MCF 10A (cell line): ENCODE data around the gene CACNG8. TPM values are rescaled to one million over a fixed set of nuclear protein-coding genes. Genes with fewer than 3 reads are reported as not detected.

ENCODE experiments used
- BruUV-seq: library from RNA; stranded (reverse); fragments of 400-500 nt; replicated peaks from 2 replicates; lab custom pipeline; 2021; lab: Mats Ljungman, UMichigan
- CTCF ChIA-PET: fragments of 300-600 bp; sonication (Branson Sonifier 250); formaldehyde crosslinking; extraction: SDS; loops from one replicate; lab custom pipeline; 2021; ENCODE audit warnings: antibody characterized with exemption, inconsistent platforms; lab: Yijun Ruan, JAX
- POLR2A ChIA-PET: fragments of 300-600, 350-650 bp; sonication (Branson Sonifier 250); formaldehyde crosslinking; extraction: SDS; loops from one replicate; lab custom pipeline; 2020; ENCODE audit warnings: antibody characterized with exemption, inconsistent platforms; lab: Yijun Ruan, JAX
- DNase-seq: peaks from one replicate; pipeline ENCODE4 v3.0.0-alpha.2; 2018; ENCODE audit not compliant: unreplicated experiment
- H3K27ac Mint-ChIP-seq: one replicate; pipeline ENCODE4 v1.8.0; 2022; ENCODE audit warnings: mild to moderate bottlenecking, low read depth, mixed read lengths; ENCODE audit not compliant: unreplicated experiment
- H3K27me3 Mint-ChIP-seq: one replicate; pipeline ENCODE4 v1.8.0; 2022; ENCODE audit warnings: mixed read lengths; ENCODE audit not compliant: insufficient read depth, unreplicated experiment
- H3K36me3 Mint-ChIP-seq: one replicate; pipeline ENCODE4 v1.8.0; 2022; ENCODE audit warnings: mild to moderate bottlenecking, moderate library complexity, mixed read lengths; ENCODE audit not compliant: insufficient read depth, unreplicated experiment
- H3K4me1 Mint-ChIP-seq: one replicate; pipeline ENCODE4 v1.8.0; 2022; ENCODE audit warnings: mixed read lengths; ENCODE audit not compliant: insufficient read depth, unreplicated experiment
- H3K4me3 Mint-ChIP-seq: one replicate; pipeline ENCODE4 v1.8.0; 2022; ENCODE audit warnings: mild to moderate bottlenecking, moderate library complexity, mixed read lengths; ENCODE audit not compliant: unreplicated experiment
- H3K9me3 Mint-ChIP-seq: one replicate; pipeline ENCODE4 v1.8.0; 2022; ENCODE audit warnings: mixed read lengths; ENCODE audit not compliant: unreplicated experiment
- intact Hi-C: fragments of 100-400 bp; cut with micrococcal nuclease; formaldehyde crosslinking; loops from 2 replicates; pipeline ENCODE4 v1.14.1; 2022
- total RNA-seq: library from RNA; stranded (reverse); gene quantifications from 2 replicates; pipeline ENCODE4 v1.2.3, GENCODE V29; 2022
- TF ChIP-seq, protein P1 (sequence below): fragments of 200-600 bp; IDR thresholded peaks from one replicate; pipeline ENCODE4 v1.8.0; 2022; ENCODE audit warnings: antibody characterized with exemption, mild to moderate bottlenecking; ENCODE audit not compliant: unreplicated experiment

Gene CACNG8
- total RNA-seq, 1 experiment from 2014 or later: 0.16 TPM

DNA sequence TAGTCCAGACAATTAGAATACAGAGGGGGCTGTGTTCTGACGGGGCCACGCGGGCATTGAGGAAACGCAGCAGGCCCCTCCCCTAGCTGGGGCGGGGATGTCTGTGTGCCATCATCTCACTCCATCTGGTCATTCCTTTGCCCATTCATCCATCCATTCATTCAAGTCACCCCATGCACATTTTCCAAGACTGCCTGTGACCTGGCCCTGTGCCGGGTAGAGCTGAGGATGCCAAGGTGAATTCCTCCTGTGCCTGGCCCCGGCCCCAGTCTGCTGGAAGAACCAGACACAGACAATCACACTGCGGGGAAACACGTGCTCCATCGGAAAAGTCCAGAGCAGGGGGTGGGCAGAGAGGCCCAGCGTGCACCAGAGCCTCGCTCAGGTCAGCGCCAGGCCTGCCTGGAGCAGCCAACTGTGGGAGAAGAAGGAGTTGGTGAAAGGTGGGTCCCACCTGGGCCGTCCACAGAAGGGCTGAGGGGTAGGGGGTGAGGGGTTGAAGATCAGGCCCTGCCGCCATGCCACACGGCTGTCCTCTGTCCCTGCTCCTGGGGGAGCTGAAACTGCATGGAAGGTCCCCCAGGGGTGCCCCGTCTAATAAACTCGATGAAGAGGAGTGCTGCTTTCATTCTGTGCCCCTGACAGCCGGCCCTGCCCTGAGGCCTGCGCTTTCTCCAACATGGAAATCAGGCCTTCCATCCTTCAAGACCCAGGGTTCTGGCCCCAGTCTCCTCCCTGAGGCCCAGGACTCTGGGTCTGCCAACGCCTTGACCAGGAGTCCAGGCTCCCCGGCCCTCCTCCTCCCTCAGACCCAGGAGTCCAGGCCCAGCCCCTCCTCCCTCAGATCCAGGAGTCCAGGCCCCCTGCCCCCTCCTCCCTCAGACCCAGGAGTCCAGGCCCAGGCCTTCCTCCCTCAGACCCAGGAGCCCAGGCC lies 27.1 kb downstream of the CACNG8 start:
- ChIA-PET CTCF (no interaction called here), POLR2A (no interaction called here)
- Mint-ChIP-seq H3K27ac (no peak overlapping the region), H3K4me1 (no peaks in the 10 kb centered on the region), H3K9me3 (no peaks in the 10 kb centered on the region), H3K36me3 (no peaks in the 10 kb centered on the region), H3K4me3 (no peak overlapping the region), H3K27me3 (peaks cover 14% of the 10 kb centered on the region)
- intact Hi-C loops: no loop called here
- no peak for DNase-seq
- no TSS peak for BruUV-seq
- TF ChIP-seq, protein P1, sequence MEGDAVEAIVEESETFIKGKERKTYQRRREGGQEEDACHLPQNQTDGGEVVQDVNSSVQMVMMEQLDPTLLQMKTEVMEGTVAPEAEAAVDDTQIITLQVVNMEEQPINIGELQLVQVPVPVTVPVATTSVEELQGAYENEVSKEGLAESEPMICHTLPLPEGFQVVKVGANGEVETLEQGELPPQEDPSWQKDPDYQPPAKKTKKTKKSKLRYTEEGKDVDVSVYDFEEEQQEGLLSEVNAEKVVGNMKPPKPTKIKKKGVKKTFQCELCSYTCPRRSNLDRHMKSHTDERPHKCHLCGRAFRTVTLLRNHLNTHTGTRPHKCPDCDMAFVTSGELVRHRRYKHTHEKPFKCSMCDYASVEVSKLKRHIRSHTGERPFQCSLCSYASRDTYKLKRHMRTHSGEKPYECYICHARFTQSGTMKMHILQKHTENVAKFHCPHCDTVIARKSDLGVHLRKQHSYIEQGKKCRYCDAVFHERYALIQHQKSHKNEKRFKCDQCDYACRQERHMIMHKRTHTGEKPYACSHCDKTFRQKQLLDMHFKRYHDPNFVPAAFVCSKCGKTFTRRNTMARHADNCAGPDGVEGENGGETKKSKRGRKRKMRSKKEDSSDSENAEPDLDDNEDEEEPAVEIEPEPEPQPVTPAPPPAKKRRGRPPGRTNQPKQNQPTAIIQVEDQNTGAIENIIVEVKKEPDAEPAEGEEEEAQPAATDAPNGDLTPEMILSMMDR: no peak

DNA sequence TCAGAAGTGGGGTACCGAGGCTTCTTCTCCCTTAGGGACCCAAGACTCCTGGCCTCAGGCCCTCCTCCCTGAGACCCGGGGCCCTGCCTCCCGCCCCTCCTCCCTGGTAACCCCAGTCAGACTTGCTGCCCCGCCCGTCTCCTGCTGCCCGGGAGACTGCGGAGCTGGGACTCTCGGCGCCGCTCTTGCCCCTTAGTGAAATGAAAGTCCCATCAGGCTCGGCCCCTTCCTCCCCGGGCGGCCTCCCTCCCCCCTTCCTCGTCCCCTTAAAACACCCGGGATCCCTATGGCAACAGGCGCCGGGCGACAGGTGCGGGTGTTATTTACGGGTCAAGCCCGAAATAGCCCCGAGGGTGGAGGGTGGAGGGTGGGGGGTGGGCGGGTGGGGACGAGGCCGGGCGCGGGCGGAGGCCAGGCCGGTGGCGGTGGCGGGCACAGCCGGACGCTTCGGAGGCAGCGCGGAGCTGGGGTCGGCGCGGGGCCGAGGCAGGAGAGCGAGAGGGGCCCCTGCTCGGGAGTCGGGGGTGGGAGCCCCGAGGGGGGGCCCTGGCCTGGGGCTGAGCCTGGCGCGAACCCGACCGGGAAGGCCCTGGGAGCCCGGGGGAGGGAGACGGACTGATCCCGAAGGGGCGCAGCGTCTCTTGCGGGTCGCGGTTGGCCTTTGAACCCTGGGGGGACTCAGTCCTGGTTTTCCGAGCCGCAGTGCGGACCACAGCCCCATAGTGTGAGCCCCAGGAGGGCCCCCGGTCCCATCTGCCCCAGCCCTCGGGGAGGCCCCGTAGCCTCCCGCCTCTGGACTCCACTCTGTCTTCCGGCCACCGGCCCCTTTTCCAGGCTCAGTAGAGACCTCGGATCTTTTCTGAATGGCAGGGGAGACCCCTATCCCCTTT lies 28.7 kb downstream of the CACNG8 start, which contains the start of gene CACNG6:
Gene CACNG6, plus strand, starts transcription at position 414 of the 890 bp plus-strand sequence. CDS start 1,241 bp downstream, outside the sequence.
- H3K36me3 Mint-ChIP-seq: no peaks in the 10 kb centered on the region
- DNase-seq: no peak
- peaks cover 30% of the 10 kb centered on the region for H3K27me3 Mint-ChIP-seq
- no peak within 1 kb of the TSS for H3K27ac Mint-ChIP-seq
- H3K4me3 Mint-ChIP-seq: no peak within 1 kb of the TSS
- ChIA-PET POLR2A (no interaction called here), CTCF (no interaction called here)
- no TSS peak for BruUV-seq
- H3K9me3 Mint-ChIP-seq: no peaks in the 10 kb centered on the region
- H3K4me1 Mint-ChIP-seq: no peaks in the 10 kb centered on the region
- intact Hi-C loops: no loop called here
- TF ChIP-seq, protein P1: no peak

DNA sequence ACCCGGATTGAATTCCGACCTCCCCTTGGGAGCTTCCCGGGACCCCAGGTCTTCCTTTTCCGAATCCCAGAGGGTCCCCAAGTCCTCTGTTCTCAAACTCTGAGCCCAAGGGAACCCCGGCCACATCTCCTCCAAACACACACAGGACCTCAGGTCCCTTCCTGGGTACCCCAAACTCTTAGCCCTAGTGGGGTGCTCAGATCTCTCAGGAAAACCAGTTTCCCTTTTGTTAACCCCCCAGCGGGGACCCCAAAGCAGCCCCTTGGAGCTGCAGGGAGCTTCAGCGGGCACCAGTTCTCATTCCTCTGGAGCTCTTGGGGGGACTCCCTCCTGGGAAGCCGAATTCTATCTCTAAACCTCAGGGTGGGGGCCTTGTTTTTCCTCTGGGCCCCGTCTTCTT lies 29.5 kb downstream of the CACNG8 start:
- H3K4me3 Mint-ChIP-seq: no peak overlapping the region
- no peaks in the 10 kb centered on the region for H3K9me3 Mint-ChIP-seq
- ChIA-PET POLR2A (no interaction called here), CTCF (no interaction called here)
- intact Hi-C loops: no loop called here
- H3K4me1 Mint-ChIP-seq: no peaks in the 10 kb centered on the region
- H3K36me3 Mint-ChIP-seq: no peaks in the 10 kb centered on the region
- H3K27ac Mint-ChIP-seq: no peak overlapping the region
- H3K27me3 Mint-ChIP-seq: peaks cover 34% of the 10 kb centered on the region
- TF ChIP-seq, protein P1: no peak
- no TSS peak for BruUV-seq
- no peak for DNase-seq

DNA sequence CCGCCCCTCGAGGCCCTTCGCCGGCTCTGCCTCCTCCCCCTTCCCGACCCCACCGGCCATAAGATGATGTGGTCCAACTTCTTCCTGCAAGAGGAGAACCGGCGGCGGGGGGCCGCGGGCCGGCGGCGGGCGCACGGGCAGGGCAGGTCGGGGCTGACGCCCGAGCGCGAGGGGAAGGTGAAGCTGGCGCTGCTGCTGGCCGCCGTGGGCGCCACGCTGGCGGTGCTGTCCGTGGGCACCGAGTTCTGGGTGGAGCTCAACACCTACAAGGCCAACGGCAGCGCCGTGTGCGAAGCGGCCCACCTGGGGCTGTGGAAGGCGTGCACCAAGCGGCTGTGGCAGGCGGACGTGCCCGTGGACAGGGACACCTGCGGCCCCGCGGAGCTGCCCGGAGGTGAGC lies 30.1 kb downstream of the CACNG8 start:
- Mint-ChIP-seq H3K9me3 (no peaks in the 10 kb centered on the region), H3K4me1 (no peaks in the 10 kb centered on the region), H3K27me3 (peaks cover 34% of the 10 kb centered on the region), H3K27ac (no peak overlapping the region), H3K36me3 (no peaks in the 10 kb centered on the region), H3K4me3 (no peak overlapping the region)
- DNase-seq: no peak
- ChIA-PET CTCF (interaction anchor here (0.7 kb wide), 1 partner anchor 25 kb away, joined by 3 read pairs; no protein-coding TSS in a partner anchor), POLR2A (no interaction called here)
- BruUV-seq: no TSS peak
- intact Hi-C loops: no loop called here
- TF ChIP-seq, protein P1: no peak
